CD4-positive, CD25-positive, alpha-beta regulatory T cell (primary cell): ENCODE results near the gene AIF1. TPM values are rescaled to one million over a fixed set of nuclear protein-coding genes. Genes with fewer than 3 reads are reported as not detected.

ENCODE experiments used
- ATAC-seq, 2 donors: fragments of 150-1000 bp; cut with Tn5 transposase; one replicate each; pipeline ENCODE4 v1.10.0; 2021; ENCODE audit warnings: low read depth in 2 of 2, moderate number of reproducible peaks in 2 of 2, moderate library complexity in 1 of 2
- DNase-seq, 3 donors: peaks; one replicate each; pipeline versions ENCODE4 v3.0.0 to v3.0.0-alpha.2; 2012 to 2022; ENCODE audit warnings: mixed read lengths in 1 of 3
- H3K27ac ChIP-seq: one replicate; pipeline ENCODE4 v1.7.0; 2013; ENCODE audit warnings: mild to moderate bottlenecking, low read length; ENCODE audit not compliant: insufficient read depth, poor library complexity, severe bottlenecking
- H3K27me3 ChIP-seq: one replicate; pipeline ENCODE4 v1.7.0; 2013; ENCODE audit warnings: low read length; ENCODE audit not compliant: control insufficient read depth, insufficient read depth
- H3K36me3 ChIP-seq: one replicate; pipeline ENCODE4 v1.7.0; 2013; ENCODE audit warnings: mild to moderate bottlenecking, low read length, moderate library complexity; ENCODE audit not compliant: control insufficient read depth, insufficient read depth
- H3K4me1 ChIP-seq: 2 replicates; pipeline ENCODE4 v1.7.0; 2013; ENCODE audit warnings: mild to moderate bottlenecking, low read length; ENCODE audit not compliant: insufficient read depth, control insufficient read depth, poor library complexity, severe bottlenecking
- H3K4me3 ChIP-seq: one replicate; pipeline ENCODE4 v1.7.0; 2013; ENCODE audit warnings: low read depth, mild to moderate bottlenecking, low read length, moderate library complexity
- H3K9me3 ChIP-seq, 2 experiments: 1 replicate in 1 of 2; 2 replicates in 1 of 2; pipeline ENCODE4 v1.7.0; 2013; ENCODE audit warnings: low read length in 2 of 2, mild to moderate bottlenecking in 1 of 2, moderate library complexity in 1 of 2; ENCODE audit not compliant: control insufficient read depth in 2 of 2
- H3K27ac Mint-ChIP-seq, 3 donors: one replicate each; pipeline ENCODE4 v1.8.0; 2020 to 2022; ENCODE audit warnings: mild to moderate bottlenecking in 3 of 3, mixed read lengths in 3 of 3, moderate library complexity in 2 of 3
- H3K27me3 Mint-ChIP-seq: one replicate; pipeline ENCODE4 v1.8.0; 2022; ENCODE audit warnings: mild to moderate bottlenecking, mixed read lengths
- H3K36me3 Mint-ChIP-seq: one replicate; pipeline ENCODE4 v1.8.0; 2020; ENCODE audit warnings: mixed read lengths
- H3K4me1 Mint-ChIP-seq, 4 donors: one replicate each; pipeline ENCODE4 v1.8.0; 2020 to 2022; ENCODE audit warnings: mixed read lengths in 4 of 4, mild to moderate bottlenecking in 1 of 4
- H3K4me3 Mint-ChIP-seq, 4 donors: one replicate each; pipeline ENCODE4 v1.8.0; 2020 to 2022; ENCODE audit warnings: mild to moderate bottlenecking in 4 of 4, mixed read lengths in 4 of 4, moderate library complexity in 3 of 4
- H3K9me3 Mint-ChIP-seq, 7 donors: one replicate each; pipeline ENCODE4 v1.8.0; 2020 to 2022; ENCODE audit warnings: mixed read lengths in 7 of 7, mild to moderate bottlenecking in 3 of 7, moderate library complexity in 2 of 7
- polyA plus RNA-seq, 4 donors: library from polyadenylated mRNA; unstranded; fragments of 300-500 nt; fragmentation: Illumina TruSeq; gene quantifications; one replicate each; pipeline ENCODE4 v1.2.3, GENCODE V29; 2021
- total RNA-seq: library from RNA; stranded (reverse); gene quantifications from one replicate; pipeline ENCODE4 v1.2.3, GENCODE V29; 2022

AIF1 gene
- total and polyA plus RNA-seq, 5 donors from 2014 or later: 6.5 to 38.8 (median 14.7) TPM

- H3K9me3 ChIP-seq: no peaks in the 10 kb centered on the region
- H3K27me3 Mint-ChIP-seq: no peaks in the 10 kb centered on the region
- H3K4me1 ChIP-seq: no peaks in the 10 kb centered on the region
- peaks cover 45% of the 10 kb centered on the region for H3K36me3 Mint-ChIP-seq
- peaks cover 0 to 7% (median 4%) of the 10 kb centered on the region in 4 donors for H3K4me1 Mint-ChIP-seq
- H3K9me3 Mint-ChIP-seq: peaks cover 0 to 2% (median 0%) of the 10 kb centered on the region in 7 donors
- H3K27ac Mint-ChIP-seq: no peak overlapping the region
- ATAC-seq: no peak
- H3K27ac ChIP-seq: no peak overlapping the region
- peaks cover 91% of the 10 kb centered on the region for H3K36me3 ChIP-seq
- no peak overlapping the region for H3K4me3 Mint-ChIP-seq
- no peak overlapping the region for H3K4me3 ChIP-seq
- DNase-seq: no peak
- H3K27me3 ChIP-seq: no peaks in the 10 kb centered on the region
These were observed 28.9 kb downstream of the AIF1 start for GRCh38 chr6:31643818-31644454.

DNA sequence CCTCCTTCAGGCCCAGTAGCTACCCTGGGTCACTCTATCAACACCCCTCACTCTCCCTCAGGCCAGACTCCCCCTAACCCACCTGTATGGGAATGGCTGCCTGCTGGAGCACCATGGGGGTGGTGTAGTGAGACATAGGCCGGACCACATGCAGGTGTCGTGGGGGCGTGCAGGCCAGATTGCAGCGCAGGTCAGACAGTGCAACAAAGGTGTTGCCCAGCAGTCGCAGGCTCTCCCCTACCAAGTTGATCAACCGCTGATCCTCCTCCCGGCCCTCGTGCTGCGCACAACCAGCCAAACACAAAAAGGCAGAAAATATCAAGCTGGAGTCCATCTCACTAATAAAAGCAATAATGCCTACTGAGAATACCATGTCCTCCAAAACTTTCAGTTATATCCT is 30.3 kb downstream of the AIF1 start:
- no peaks in the 10 kb centered on the region for H3K4me1 ChIP-seq
- DNase-seq (no peak), ATAC-seq (no peak)
- no peak overlapping the region for H3K27ac ChIP-seq
- no peak overlapping the region for H3K4me3 ChIP-seq
- Mint-ChIP-seq H3K9me3 (peaks cover 0 to 2% (median 0%) of the 10 kb centered on the region in 7 donors), H3K4me1 (peaks cover 0 to 20% (median 11%) of the 10 kb centered on the region in 4 donors), H3K27ac (peak overlapping the region in 2 of 3 donors; percentile 44 to 45), H3K4me3 (no peak overlapping the region), H3K27me3 (no peaks in the 10 kb centered on the region), H3K36me3 (peaks cover 44% of the 10 kb centered on the region)
- no peaks in the 10 kb centered on the region for H3K9me3 ChIP-seq
- H3K27me3 ChIP-seq: no peaks in the 10 kb centered on the region
- peaks cover 86% of the 10 kb centered on the region for H3K36me3 ChIP-seq

GRCh38 chr6:31651602-31652191 is 36.7 kb downstream of the AIF1 start:
- H3K27me3 ChIP-seq: no peaks in the 10 kb centered on the region
- Mint-ChIP-seq H3K4me1 (peaks cover 4 to 58% (median 30%) of the 10 kb centered on the region in 4 donors), H3K4me3 (peak overlapping the region; percentile 92 to 98 (median 98)), H3K27ac (peak overlapping the region; percentile 99 to 100 (median 100)), H3K36me3 (peaks cover 30% of the 10 kb centered on the region), H3K9me3 (peaks cover 0 to 9% (median 0%) of the 10 kb centered on the region in 7 donors), H3K27me3 (peaks cover 8% of the 10 kb centered on the region)
- DNase-seq: peak in 1 of 3 donors; percentile 77
- peak overlapping the region; percentile 99 for H3K27ac ChIP-seq
- H3K36me3 ChIP-seq: peaks cover 34% of the 10 kb centered on the region
- no peaks in the 10 kb centered on the region for H3K9me3 ChIP-seq
- peak overlapping the region; percentile 92 for H3K4me3 ChIP-seq
- peak in 1 of 2 donors; percentile 19 for ATAC-seq
- H3K4me1 ChIP-seq: peaks cover 23% of the 10 kb centered on the region

DNA sequence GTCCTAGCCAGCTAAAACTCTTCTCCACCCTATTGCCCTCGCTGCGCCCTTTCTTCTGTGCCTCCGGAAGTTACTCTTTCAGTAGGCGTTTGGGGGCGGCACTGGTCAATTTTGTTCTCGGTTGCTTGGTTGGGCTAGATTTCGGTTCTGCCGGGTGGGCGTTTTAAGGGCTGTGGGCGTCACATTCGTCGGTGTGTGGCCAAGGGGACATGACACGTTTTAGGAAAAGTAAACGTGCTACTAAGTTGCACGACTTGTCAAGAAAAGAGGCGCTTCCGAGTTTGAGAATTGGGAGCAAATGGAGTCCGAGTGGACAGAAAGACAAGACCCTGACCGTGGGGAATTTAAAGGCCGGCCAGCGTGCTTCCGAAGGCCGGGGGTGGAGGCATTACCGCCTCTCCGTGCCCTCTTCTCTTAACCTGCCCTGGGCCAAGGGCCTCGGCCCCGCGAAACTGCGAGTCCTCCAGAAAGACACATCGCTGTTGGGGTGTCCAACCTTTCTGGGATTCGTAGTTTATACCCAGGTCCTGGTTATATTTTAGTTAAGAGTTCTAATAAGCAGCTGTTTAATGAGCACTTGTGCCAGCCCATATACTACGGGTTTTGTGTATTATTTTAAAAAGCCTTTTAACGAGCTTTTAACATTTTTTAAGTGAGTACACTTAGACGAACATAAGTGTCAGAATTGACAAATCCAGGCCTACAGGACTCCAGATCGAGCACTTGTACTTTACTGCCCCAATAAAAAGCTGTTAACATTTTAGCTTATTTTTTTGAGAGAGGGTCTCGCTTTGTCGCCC is 38.1 kb downstream of the AIF1 start:
- Mint-ChIP-seq H3K27ac (peak overlapping the region; percentile 99 to 100 (median 100)), H3K4me3 (peak overlapping the region; percentile 92 to 98 (median 98)), H3K4me1 (peaks cover 4 to 70% (median 40%) of the 10 kb centered on the region in 4 donors), H3K36me3 (peaks cover 23% of the 10 kb centered on the region), H3K9me3 (peaks cover 0 to 9% (median 0%) of the 10 kb centered on the region in 7 donors), H3K27me3 (peaks cover 8% of the 10 kb centered on the region)
- Histone ChIP-seq H3K4me1 (peaks cover 33% of the 10 kb centered on the region), H3K4me3 (peak overlapping the region; percentile 92), H3K9me3 (no peaks in the 10 kb centered on the region), H3K27ac (peak overlapping the region; percentile 99), H3K27me3 (no peaks in the 10 kb centered on the region), H3K36me3 (peaks cover 28% of the 10 kb centered on the region)
- ATAC-seq: peak; percentile 68 to 70
- peak in 1 of 3 donors; percentile 83 for DNase-seq

GRCh38 chr6:31654574-31655348 is 39.7 kb downstream of the AIF1 start:
- ATAC-seq: no peak

GRCh38 chr6:31655349-31656237 is 40.6 kb downstream of the AIF1 start, which contains the start of gene APOM:
TSS of gene APOM (plus strand) at chr6:31655894. CDS start at chr6:31655967, 73 bp downstream.
- H3K27me3 Mint-ChIP-seq: peaks cover 8% of the 10 kb centered on the region
- no peak within 1 kb of the TSS for H3K4me3 ChIP-seq
- H3K9me3 ChIP-seq: no peaks in the 10 kb centered on the region
- no peak for DNase-seq
- H3K27ac ChIP-seq: no peak within 1 kb of the TSS
- H3K4me3 Mint-ChIP-seq: peak within 1 kb of the TSS in 3 of 4 donors; percentile 65 to 99 (median 92)
- peaks cover 56% of the 10 kb centered on the region for H3K4me1 ChIP-seq
- H3K36me3 Mint-ChIP-seq: peaks cover 15% of the 10 kb centered on the region
- H3K27me3 ChIP-seq: no peaks in the 10 kb centered on the region
- no peak for ATAC-seq
- H3K36me3 ChIP-seq: peaks cover 17% of the 10 kb centered on the region
- peaks cover 4 to 76% (median 44%) of the 10 kb centered on the region in 4 donors for H3K4me1 Mint-ChIP-seq
- H3K9me3 Mint-ChIP-seq: peaks cover 0 to 7% (median 0%) of the 10 kb centered on the region in 7 donors
- H3K27ac Mint-ChIP-seq: peak within 1 kb of the TSS; percentile 18 to 36 (median 35)

More at GRCh38 chr6:31654574-31655348, 39.7 kb downstream of the AIF1 start:
- H3K27me3 ChIP-seq: no peaks in the 10 kb centered on the region
- no peak for DNase-seq
- H3K4me3 ChIP-seq: no peak overlapping the region
- no peak overlapping the region for H3K27ac ChIP-seq
- Mint-ChIP-seq H3K27ac (no peak overlapping the region), H3K4me3 (peak overlapping the region in 3 of 4 donors; percentile 56 to 99 (median 59)), H3K9me3 (peaks cover 0 to 7% (median 0%) of the 10 kb centered on the region in 7 donors), H3K4me1 (peaks cover 4 to 78% (median 45%) of the 10 kb centered on the region in 4 donors), H3K36me3 (peaks cover 15% of the 10 kb centered on the region), H3K27me3 (peaks cover 8% of the 10 kb centered on the region)
- H3K9me3 ChIP-seq: no peaks in the 10 kb centered on the region
- peaks cover 17% of the 10 kb centered on the region for H3K36me3 ChIP-seq
- H3K4me1 ChIP-seq: peaks cover 50% of the 10 kb centered on the region
